Stimulated activated CD8-positive, alpha-beta memory T cell treated with anti-CD3 and anti-CD28 coated beads, Interleukin-4, amount 100 ng/mL, for 4 hours (primary cell): Measurements from ENCODE around the gene IRF1.

Source experiments
- DNase-seq, 2 donors: peaks; one replicate each; pipeline ENCODE4 v3.0.0-alpha.2; 2020; ENCODE audit warnings: low read depth in 2 of 2, low spot score in 1 of 2

Gene IRF1

GRCh38 chr5:132500931-132501628, 10.5 kb upstream of the IRF1 start:
- DNase-seq: no peak

GRCh38 chr5:132500244-132500930, 9.8 kb upstream of the IRF1 start:
- DNase-seq: no peak

GRCh38 chr5:132499440-132500243, 9.1 kb upstream of the IRF1 start:
- DNase-seq: no peak

- DNase-seq: no peak
These were observed 8.2 kb upstream of the IRF1 start for GRCh38 chr5:132498686-132499271.

- no peak for DNase-seq
These were observed 7.6 kb upstream of the IRF1 start for GRCh38 chr5:132498152-132498551.

- no peak for DNase-seq
These were observed 7.0 kb upstream of the IRF1 start for GRCh38 chr5:132497488-132497997.

GRCh38 chr5:132496631-132497487, 6.3 kb upstream of the IRF1 start:
- peak in 1 of 2 donors; percentile 58 for DNase-seq

GRCh38 chr5:132496191-132496630, 5.6 kb upstream of the IRF1 start:
- peak; percentile 63 to 83 for DNase-seq

- DNase-seq: peak; percentile 54 to 76
These were observed 5.2 kb upstream of the IRF1 start for GRCh38 chr5:132495667-132496190.

- DNase-seq: no peak
These were observed 3.2 kb upstream of the IRF1 start for GRCh38 chr5:132493821-132494220.

GRCh38 chr5:132493241-132493640, 2.7 kb upstream of the IRF1 start:
- DNase-seq: no peak

GRCh38 chr5:132492386-132493125, 2.0 kb upstream of the IRF1 start:
- DNase-seq: no peak

GRCh38 chr5:132491368-132492364, 1.1 kb upstream of the IRF1 start:
- no peak for DNase-seq

- no peak for DNase-seq
These were observed 596 bp downstream of the IRF1 start for GRCh38 chr5:132489871-132490483.

- DNase-seq: no peak
These were observed 1.4 kb downstream of the IRF1 start for GRCh38 chr5:132489051-132489770.

GRCh38 chr5:132488590-132488989, 2.0 kb downstream of the IRF1 start:
- DNase-seq: no peak
